ENCODE data around the gene SLIT1.

Gene SLIT1

GRCh38 chr10:97185326-97186058, at the start of gene SLIT1:
Gene SLIT1, minus strand, starts transcription at chr10:97185959. Its CDS starts 285 bp downstream, at chr10:97185674.
- TF ChIP-seq CTCF (IDR thresholded peaks at IDR 0.05; ENCODE audit: extremely low read depth, missing control alignments), result no peak
- DNase-seq (ENCODE audit: low spot score), result no peak

- no peak for DNase-seq (ENCODE audit: low spot score)
- no peak for TF ChIP-seq CTCF (IDR thresholded peaks at IDR 0.05; ENCODE audit: extremely low read depth, missing control alignments)
Observed at GRCh38 chr10:97235353-97235752, 49.6 kb upstream of the SLIT1 start.

- DNase-seq (ENCODE audit: low spot score), result no peak
- no peak for TF ChIP-seq CTCF (IDR thresholded peaks at IDR 0.05; ENCODE audit: extremely low read depth, missing control alignments)
Observed at GRCh38 chr10:97234400-97234799, 48.6 kb upstream of the SLIT1 start.

DNA sequence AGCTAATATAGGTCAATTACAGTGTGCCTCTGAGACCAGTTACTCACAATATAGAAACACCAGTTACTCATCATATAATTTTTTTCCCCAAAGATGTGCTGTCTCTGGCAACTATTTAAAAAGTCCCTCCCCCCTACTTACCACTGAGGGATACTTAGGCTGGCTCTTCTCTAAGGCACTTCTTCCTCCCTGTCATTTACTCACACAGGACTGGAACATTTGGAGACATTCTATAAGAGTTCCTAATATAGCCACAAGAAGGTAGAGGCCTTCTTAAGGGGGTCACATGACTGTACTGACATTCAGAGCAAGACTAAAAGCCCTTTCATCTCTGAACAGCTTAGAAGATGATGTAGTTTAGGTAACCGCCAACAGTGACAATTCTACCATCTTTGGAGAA, 44.4 kb upstream of the SLIT1 start:
- TF ChIP-seq CTCF (IDR thresholded peaks at IDR 0.05; ENCODE audit: extremely low read depth, missing control alignments), result no peak
- DNase-seq (ENCODE audit: low spot score), result no peak

DNA sequence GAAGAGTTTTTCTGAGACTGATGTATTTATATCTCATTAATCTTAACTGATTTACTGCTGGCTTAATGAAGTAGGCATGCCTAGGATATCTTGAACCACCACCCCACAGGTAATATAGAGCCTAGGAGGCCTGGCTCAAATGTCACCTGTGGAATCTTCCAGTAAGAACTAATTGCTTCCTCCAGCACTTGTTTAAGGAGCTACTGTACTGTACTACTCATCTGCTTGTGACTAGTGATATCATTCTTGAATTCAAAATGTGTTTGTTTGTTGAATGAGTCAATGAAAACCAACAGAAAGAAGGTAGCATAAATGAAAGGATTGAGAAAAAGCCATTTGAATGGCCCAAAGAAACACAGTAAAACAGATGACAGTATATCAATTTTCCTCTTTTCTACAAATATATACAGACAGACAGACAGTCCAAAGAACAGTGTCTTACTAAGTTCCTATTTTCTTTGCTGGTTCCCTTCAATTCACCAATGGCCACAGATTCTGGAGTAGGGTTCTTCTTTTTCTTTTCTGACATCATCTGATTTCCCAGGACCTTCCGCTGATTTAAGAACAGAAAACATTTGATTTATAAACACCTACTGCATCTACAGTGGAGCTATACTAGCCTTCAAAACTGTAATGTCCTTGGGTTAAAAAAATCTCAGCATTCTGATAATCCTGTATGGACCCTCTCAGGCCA, 43.7 kb upstream of the SLIT1 start:
- no peak for TF ChIP-seq CTCF (IDR thresholded peaks at IDR 0.05; ENCODE audit: extremely low read depth, missing control alignments)
- DNase-seq (ENCODE audit: low spot score), result no peak

DNA sequence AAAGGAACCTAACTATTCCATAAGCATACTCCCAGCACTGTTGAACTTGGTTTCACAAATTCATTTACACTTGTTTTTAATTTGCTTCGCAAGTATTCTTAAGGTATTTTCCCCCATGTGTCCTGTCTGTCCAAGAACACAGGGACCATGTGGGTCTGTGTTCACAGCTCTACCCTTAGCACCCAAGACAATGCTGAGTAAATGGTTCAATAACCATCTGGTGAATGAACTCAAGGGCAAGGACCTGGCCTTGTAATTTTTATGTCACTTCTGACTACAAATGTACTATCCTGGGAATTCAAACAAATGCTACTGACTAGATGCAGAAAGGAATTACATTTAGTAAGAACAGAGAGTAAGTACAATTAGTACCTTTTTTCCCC, 43.0 kb upstream of the SLIT1 start:
- DNase-seq (ENCODE audit: low spot score), result no peak
- no peak for TF ChIP-seq CTCF (IDR thresholded peaks at IDR 0.05; ENCODE audit: extremely low read depth, missing control alignments)

DNA sequence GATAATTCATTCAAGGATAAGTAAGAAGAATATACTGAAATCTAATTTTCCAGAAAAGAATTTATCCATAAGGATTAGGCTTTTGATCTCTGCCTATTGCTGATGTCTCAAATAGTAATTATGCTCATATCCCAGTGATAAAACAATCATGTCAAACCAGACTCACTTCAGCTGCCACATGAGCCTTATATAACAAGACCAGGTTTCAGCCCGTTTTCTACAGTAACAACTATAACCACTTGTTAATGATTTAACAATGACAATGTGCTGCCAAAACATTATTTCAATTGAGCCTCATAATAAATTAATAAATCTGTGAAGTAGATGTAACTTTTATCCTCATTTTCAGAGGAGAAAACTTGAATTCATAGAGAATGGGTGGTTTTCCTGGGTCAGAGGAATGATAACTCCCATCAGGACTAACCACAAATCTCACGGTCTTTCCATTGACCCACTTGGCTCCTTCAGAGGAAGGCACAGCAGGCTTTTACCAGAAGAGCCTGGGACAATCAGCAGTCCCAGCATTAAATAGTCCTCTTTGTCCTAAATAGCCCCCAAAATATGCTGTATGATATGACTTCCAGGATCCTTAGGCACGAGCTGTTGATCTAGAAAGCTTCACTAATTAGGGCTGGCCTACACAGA, 42.5 kb upstream of the SLIT1 start:
- DNase-seq (ENCODE audit: low spot score), result no peak
- no peak for TF ChIP-seq CTCF (IDR thresholded peaks at IDR 0.05; ENCODE audit: extremely low read depth, missing control alignments)
